Measurements from ENCODE around the gene PKD2.

The PKD2 gene

GRCh38 chr4:88062843-88063242 lies 55.4 kb downstream of the PKD2 start:
- Histone ChIP-seq H3K27me3 (replicated peaks; ENCODE audit: insufficient read depth, low read length) (no peaks in the 10 kb centered on the region), H3K4me1 (ENCODE audit: low read length) (0 out of 2 replicates have a peak, but pooled peaks cover 6% of the 10 kb centered on the region), H3K9me3 (replicated peaks; ENCODE audit: insufficient read depth, low read length) (no peaks in the 10 kb centered on the region), H3K79me2 (ENCODE audit: low read length) (no peaks in the 10 kb centered on the region), H3K4me3 (ENCODE audit: low read length) (no peak overlapping the region), H2AFZ (ENCODE audit: low read length) (no peak overlapping the region), H3K9me2 (replicated peaks; ENCODE audit: insufficient read depth, low read length) (no peaks in the 10 kb centered on the region), H3F3A (ENCODE audit: insufficient read depth, low read length) (no peaks in the 10 kb centered on the region), H3K4me2 (ENCODE audit: low read depth, low read length) (no peak overlapping the region), H3K9ac (ENCODE audit: low read length) (no peak overlapping the region), H3K36me3 (replicated peaks; ENCODE audit: insufficient read depth, low read length) (no peaks in the 10 kb centered on the region; the same call in 1 of the 2 replicates), H3K27ac (ENCODE audit: low read length) (no peak overlapping the region), H4K20me1 (ENCODE audit: insufficient read depth, low read length) (no peaks in the 10 kb centered on the region)
- TF ChIP-seq CTCF (IDR thresholded peaks at IDR 0.05; ENCODE audit: low read length), result no peak
- TF ChIP-seq EZH2phosphoT487 (IDR thresholded peaks at IDR 0.05; ENCODE audit: low read length), result no peak
- TF ChIP-seq EZH2 (optimal IDR thresholded peaks at IDR 0.05; ENCODE audit: low read depth, low read length), result no peak
- DNase-seq, result no peak

GRCh38 chr4:88063634-88064296 lies 56.3 kb downstream of the PKD2 start:
- no peak overlapping the region for H3K27ac ChIP-seq (ENCODE audit: low read length)
- no peaks in the 10 kb centered on the region for H3K27me3 ChIP-seq (replicated peaks; ENCODE audit: insufficient read depth, low read length)
- no peak overlapping the region for H2AFZ ChIP-seq (ENCODE audit: low read length)

GRCh38 chr4:88064410-88064809 lies 57.0 kb downstream of the PKD2 start:
- no peaks in the 10 kb centered on the region for H3K9me3 ChIP-seq (replicated peaks; ENCODE audit: insufficient read depth, low read length)
- no peak overlapping the region for H2AFZ ChIP-seq (ENCODE audit: low read length)
- H3K4me3 ChIP-seq (ENCODE audit: low read length), result no peak overlapping the region
- no peaks in the 10 kb centered on the region for H3K79me2 ChIP-seq (ENCODE audit: low read length)
- no peaks in the 10 kb centered on the region; the same call in 1 of the 2 replicates for H3K36me3 ChIP-seq (replicated peaks; ENCODE audit: insufficient read depth, low read length)
- no peaks in the 10 kb centered on the region for H3K9me2 ChIP-seq (replicated peaks; ENCODE audit: insufficient read depth, low read length)
- no peaks in the 10 kb centered on the region for H3F3A ChIP-seq (ENCODE audit: insufficient read depth, low read length)
- TF ChIP-seq CTCF (IDR thresholded peaks at IDR 0.05; ENCODE audit: low read length), result no peak
- TF ChIP-seq EZH2phosphoT487 (IDR thresholded peaks at IDR 0.05; ENCODE audit: low read length), result no peak
- TF ChIP-seq EZH2 (optimal IDR thresholded peaks at IDR 0.05; ENCODE audit: low read depth, low read length), result no peak
- no peak overlapping the region for H3K27ac ChIP-seq (ENCODE audit: low read length)
- H3K27me3 ChIP-seq (replicated peaks; ENCODE audit: insufficient read depth, low read length), result no peaks in the 10 kb centered on the region
- H4K20me1 ChIP-seq (ENCODE audit: insufficient read depth, low read length), result no peaks in the 10 kb centered on the region
- H3K4me1 ChIP-seq (ENCODE audit: low read length), result no peaks in the 10 kb centered on the region
- H3K4me2 ChIP-seq (ENCODE audit: low read depth, low read length), result no peak overlapping the region
- no peak for DNase-seq
- no peak overlapping the region for H3K9ac ChIP-seq (ENCODE audit: low read length)

More at GRCh38 chr4:88063634-88064296, 56.3 kb downstream of the PKD2 start:
- H3K36me3 ChIP-seq (replicated peaks; ENCODE audit: insufficient read depth, low read length), result no peaks in the 10 kb centered on the region; the same call in 1 of the 2 replicates
- H3K4me3 ChIP-seq (ENCODE audit: low read length), result no peak overlapping the region
- no peaks in the 10 kb centered on the region for H3K79me2 ChIP-seq (ENCODE audit: low read length)
- H3K4me2 ChIP-seq (ENCODE audit: low read depth, low read length), result no peak overlapping the region
- no peak for DNase-seq
- no peak for TF ChIP-seq EZH2phosphoT487 (IDR thresholded peaks at IDR 0.05; ENCODE audit: low read length)
- no peak for TF ChIP-seq EZH2 (optimal IDR thresholded peaks at IDR 0.05; ENCODE audit: low read depth, low read length)
- TF ChIP-seq CTCF (IDR thresholded peaks at IDR 0.05; ENCODE audit: low read length), result no peak
- no peaks in the 10 kb centered on the region for H3K9me2 ChIP-seq (replicated peaks; ENCODE audit: insufficient read depth, low read length)
- H3K9me3 ChIP-seq (replicated peaks; ENCODE audit: insufficient read depth, low read length), result no peaks in the 10 kb centered on the region
- H3K4me1 ChIP-seq (ENCODE audit: low read length), result no peaks in the 10 kb centered on the region
- H4K20me1 ChIP-seq (ENCODE audit: insufficient read depth, low read length), result no peaks in the 10 kb centered on the region
- H3K9ac ChIP-seq (ENCODE audit: low read length), result no peak overlapping the region
- H3F3A ChIP-seq (ENCODE audit: insufficient read depth, low read length), result no peaks in the 10 kb centered on the region

All from MM.1S (cell line).